Embryonic facial prominence (tissue), 1 donor: ENCODE results near the gene DHX35.

ENCODE experiments used
- DNase-seq: peaks from one replicate; pipeline ENCODE4 v3.0.0-alpha.2; 2016; ENCODE audit errors: extremely low spot score

DHX35 gene

DNA sequence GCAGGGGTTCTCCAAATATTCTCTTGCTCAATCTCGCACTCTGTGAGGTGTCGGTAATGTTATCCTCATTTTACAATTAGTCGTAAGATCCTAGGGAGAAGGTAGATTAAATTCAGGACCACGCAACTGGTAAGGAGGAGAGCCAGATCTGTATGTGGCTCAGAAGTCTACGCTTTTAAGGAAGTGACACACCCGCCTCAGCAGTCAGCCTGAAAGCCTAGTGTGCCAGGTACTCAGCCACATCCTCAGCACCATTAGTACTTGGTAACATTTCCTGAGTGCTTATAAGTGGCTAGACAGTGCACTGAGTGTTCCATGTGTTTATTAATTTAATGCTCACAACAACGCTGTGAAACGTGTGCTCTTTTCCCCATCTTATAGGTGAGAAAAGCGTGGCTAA, 63.7 kb downstream of the DHX35 start:
- DNase-seq: no peak

DNA sequence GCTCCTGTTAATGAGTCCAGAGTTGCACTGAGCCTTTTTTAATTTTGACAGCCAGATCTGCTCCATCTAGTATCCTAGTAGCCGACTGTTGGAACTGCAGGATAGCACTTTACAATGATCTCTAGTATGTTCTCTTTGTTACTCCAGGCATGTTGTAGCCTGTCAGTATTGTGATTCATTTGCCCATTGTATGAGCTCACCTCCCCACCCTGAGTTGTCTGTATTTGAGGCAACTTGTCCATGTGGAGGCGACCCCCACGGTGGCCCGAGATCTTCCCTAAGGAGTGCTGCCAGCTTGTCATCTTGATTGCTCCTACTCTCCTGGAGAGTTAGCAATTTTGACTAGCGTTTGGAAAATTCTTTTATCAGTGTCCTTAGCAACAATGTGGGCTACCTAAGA, 67.2 kb downstream of the DHX35 start:
- no peak for DNase-seq

DNA sequence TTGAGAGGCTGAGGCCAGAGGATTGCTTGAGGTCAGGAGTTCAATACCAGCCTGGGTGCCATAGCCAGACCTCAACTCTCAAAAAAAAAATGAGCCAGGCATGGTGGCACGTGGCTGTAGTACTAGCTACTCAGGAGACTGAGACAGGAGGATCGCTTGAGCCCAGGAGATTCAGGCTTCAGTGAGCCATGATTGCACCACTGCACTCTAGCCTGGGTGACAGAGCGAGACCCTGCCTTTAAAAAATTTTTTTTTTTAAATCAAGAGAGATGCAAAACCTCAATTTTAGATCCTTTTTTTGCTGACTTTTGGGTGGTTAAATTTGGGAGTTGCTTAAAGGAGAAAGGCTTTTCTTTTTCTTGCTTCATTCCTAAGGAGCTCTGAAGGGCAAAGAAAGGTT, 70.9 kb downstream of the DHX35 start:
- DNase-seq: no peak

DNA sequence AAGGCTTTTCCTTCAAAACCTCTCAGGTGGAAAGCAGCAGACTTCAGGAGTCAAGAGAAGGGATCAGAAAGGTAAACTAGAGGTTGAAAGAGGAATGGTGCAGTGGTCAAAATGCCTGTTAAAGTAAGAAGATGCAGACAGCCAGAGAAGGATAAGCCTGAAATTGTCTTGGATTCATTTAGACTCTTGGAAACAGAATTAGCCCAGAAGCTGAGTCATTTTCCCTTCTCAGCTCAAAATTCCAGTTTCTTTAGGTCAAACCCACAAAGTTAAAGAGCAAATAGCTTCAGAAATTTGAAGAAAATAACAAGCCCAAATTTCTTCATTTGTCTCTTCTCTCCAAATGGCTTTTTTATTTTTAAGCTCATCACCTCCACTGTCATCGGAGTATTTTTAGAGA, 73.9 kb downstream of the DHX35 start:
- no peak for DNase-seq

DNA sequence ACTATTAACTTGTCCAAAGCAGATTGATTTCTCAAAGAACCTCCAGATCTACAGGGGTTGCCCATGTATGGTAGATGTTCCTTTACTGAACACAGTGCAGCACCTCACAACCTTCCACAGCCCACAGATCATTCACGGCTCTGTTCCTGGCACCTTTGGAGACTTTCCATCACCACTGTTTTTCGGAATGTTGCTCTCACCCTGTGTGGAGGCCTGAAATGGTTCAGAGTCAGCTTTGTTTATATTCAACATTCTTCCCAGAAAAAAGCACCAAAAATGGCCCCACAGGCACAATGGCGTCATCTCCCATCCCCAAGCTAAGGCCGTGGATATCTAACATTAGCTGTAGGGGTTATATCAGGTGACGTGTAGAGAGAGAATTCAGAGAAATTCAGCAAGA, 74.7 kb downstream of the DHX35 start:
- DNase-seq: no peak

DNA sequence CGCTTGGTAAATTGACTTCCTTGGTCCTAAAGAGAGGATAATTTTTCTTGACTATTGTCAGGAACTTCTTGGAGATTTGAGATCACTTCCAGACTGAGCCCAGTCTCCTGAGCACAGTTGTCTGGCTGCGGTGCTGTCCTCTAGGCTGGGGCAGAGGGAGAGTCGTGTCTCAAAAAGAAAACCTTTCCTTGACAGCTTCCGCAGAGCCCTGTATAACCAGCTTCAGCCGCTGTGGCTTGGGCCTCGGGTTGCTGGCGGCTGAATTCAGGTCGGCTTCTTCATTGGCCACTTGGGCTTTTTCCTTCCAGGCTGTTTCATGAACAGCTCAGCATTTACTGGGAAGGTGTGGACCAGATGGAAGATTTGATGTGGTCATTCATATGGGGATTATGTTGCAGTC, 75.9 kb downstream of the DHX35 start:
- no peak for DNase-seq

DNA sequence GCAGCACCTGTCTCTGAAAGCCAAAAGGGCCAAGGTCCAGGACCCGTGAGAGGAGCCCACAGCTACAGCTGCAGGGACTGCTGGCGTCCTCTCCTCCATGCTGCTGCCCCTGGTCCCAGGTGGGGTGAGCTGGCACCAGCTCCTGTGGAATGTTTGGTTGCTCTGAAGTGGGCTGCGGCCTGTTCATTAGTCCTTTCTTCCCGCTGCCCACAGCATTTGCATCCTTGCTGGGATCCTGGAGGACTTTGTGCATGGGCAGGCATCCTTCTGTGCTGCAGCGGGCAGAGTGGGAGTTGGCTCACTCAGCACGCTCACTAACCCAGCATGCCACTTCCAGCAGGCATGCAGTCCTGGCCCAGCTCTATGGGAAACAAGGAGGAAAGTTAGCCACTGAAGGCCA, 76.4 kb downstream of the DHX35 start:
- DNase-seq: no peak

DNA sequence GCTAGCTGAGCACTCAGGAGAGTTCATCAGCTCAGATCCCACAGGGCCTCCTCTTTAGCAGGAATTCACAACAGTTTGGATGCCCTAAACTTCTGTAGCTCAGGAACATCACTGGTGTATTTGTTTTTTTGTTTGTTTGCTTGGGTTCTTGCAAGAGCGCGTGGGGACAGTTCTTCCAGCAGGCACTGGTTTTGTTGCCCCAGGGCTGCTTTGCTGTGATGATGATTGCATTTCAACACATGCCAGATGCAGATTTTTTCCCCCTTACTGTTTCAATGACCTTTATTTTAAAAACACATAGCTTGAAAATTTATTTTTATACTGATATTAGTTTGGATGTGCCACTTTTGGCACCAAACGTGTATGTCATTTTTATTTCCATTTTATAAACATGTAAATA, 77.1 kb downstream of the DHX35 start:
- DNase-seq: no peak

DNA sequence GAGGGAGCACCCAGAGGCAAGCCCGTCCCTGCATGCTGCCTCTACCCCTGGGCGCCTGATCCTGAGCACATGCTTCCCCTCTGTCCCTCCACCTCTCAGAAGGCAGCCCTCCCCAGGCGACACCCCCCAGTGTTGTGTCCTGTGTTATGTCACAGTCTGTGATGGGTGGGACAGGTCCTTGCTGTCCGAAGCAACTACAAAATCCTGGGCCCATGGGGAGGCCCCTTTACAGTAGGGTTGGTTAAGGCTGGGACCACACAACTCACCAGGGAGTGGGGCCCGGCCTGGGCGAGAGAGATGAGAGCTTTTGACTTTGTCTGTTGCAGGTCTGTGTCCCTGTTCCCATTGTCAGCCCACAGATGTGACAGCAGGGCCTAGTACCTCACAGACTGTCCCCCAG, 78.0 kb downstream of the DHX35 start:
- no peak for DNase-seq

DNA sequence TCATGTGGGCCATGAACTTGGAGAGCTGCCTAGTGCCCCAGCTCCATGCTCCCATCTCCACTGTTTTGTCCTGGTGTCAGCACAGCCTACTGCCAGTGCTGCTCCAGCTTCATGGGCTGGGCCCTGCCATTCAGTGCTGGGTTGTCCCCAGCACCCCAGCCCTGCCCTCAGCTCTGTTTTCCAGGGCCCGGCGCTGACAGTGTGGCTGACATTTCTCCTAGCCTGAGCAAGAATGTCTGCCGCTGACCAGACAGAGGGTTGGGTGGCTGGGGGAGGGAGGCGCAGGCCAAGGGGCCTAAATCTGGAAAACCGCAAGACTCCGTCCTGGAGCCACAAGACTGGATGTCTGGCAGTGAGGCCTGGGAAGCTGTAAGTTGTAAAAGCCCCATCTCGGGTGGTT, 78.9 kb downstream of the DHX35 start:
- DNase-seq: no peak

DNA sequence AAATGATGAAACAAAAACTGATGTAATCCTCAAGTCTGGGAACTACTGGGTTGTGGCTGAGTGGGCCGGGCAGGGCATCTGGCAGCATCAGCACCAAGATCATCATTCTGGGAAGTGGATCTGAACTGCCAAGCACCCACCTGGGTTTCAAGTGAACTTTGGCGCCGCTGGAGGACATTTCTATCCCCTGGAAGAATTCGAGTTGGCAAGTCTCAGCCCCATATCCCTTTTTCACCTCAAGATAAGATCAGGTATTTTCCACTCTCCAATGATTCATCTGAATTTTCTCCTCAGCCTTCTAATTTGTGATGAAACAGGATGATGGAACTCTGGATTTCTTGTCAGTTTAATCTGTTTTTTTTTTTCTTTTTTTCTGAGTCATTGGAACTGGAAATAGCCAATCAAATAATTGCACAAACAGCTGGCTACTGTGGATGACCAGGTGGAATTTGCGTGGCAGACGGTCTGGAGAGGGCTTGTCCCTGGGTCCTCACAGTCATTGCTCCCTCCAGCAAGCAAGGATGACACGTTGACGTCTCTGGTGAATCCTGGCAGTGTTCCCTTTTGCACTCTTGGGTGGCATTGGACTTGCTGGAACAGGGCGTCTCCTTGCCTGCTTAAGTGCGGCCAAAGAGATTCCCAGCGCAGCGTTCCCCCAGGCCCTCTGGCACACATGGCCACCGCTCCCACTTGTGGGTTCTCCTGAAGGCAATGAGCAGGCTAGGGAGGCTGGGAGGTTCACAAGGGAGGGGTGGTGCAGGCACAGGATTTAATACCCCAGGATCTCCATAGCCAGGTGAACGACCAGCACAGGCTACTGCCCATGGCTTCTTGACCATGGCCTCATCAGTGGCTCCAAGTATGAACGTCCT, 80.4 kb downstream of the DHX35 start:
- DNase-seq: no peak

DNA sequence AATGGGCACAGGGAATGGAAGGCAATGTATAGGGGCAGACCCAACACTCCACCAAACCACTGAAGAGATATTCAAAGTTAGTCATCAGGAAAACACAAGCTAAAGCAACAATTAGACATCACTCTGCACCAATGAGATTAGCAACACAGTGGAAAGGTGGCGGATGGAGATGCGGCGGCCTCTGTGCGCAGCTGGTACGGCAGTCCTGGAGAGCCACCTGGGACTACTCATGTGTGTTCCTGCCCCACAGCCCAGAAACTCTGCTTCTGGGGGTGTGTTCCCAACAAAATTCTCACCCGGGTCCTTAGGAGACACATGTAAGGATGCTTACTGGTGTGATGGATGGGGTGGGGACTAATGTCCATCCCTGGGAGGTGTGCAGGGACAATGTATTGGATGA, 82.4 kb downstream of the DHX35 start:
- DNase-seq: no peak

DNA sequence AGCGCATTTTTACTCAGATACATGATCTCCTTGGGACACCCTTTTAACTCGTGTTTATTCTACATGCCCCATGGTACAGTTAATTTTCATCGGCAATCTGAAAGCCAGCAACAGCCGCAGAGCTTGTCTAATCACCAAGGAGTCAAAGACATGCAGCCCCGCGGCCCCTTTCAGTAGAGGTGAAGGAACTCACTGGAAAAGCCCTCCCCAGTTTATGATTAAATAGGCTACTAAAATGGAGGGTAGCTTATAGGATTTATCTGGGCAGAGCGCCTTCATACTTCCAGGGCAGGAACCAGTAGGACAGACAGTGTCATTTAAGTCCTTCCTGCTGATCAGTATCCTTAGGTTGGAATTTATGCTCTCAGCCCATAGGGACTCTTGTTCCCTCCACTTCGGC, 83.5 kb downstream of the DHX35 start:
- no peak for DNase-seq

DNA sequence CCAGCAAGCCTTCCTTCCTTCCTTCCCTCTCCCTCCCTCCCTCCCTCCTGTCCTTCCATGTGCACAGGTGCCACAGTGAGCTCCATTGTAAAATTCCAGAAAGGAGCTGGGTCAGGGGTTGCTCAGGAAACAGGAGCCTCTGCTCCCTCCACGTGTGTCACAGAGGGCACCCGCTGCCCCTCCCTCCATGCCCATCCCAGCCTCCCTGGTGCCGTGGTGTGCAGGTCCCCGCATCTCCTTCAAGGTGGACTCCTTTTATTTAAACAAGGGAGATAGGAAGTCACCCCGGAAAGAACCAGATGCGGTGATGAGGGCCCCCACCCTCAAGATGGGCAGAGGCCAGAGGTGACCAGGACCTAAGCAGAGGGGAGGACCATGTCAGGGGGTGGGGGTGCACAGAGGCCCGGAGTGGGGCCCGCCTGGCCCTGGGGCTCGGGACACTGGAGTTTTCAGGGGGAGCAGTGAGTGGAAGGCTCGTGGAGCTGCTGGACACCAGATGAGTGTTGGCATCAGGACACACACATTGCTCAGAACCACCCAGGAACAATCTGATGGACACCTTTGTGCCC, 85.4 kb downstream of the DHX35 start:
- DNase-seq: no peak

DNA sequence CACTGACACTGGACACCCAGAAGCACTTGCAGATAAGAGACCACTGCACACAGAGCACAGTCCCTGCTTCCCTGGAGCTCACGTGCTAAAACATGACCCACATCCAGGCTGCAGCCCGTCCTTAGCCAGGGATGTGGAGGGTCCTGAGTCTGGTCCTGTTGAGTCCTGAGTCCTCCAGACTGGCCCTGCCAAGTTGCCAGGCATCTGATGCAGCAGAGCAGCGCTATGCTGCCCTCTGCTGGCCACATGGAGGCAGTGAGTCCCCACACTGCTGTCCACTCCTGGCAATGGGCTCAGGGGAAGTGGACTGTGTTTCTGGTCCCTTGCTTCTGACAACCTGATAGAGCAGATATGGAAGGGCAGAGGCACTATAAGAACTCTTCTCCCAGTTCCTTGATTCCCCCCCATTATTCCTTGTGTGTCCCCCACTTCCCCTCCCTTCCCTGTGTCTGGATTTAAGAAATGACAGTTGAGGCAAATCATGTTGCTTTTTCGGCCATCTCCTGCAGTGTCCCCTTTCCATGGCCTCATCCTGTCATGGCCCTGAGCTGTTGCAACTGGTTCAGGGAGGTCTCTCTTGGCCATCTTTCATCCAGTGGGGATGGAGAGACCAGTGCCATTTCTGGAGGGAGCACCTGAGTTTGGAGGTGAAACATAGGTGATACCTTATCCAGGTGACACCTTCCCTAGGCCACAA, 86.0 kb downstream of the DHX35 start:
- no peak for DNase-seq

DNA sequence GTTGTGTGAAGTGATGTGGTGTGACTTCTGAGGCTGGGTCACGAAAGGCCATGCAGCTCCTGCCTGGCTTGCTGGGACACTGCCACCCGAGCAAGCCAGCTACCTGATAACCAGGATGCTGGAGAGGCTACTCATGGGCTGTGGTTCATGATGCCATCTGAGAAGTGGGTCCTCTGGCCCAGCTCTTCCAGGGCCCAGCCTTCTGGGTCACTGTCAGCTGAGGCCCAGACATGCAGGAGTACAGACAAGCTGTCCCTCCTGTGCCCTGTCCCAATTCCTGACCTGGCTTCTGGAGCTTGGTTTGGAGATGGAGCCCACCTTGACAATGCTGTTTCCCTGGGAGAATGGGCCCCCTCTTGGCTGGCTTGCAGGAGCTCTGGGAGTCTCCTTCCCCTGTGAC, 87.0 kb downstream of the DHX35 start:
- DNase-seq: no peak

DNA sequence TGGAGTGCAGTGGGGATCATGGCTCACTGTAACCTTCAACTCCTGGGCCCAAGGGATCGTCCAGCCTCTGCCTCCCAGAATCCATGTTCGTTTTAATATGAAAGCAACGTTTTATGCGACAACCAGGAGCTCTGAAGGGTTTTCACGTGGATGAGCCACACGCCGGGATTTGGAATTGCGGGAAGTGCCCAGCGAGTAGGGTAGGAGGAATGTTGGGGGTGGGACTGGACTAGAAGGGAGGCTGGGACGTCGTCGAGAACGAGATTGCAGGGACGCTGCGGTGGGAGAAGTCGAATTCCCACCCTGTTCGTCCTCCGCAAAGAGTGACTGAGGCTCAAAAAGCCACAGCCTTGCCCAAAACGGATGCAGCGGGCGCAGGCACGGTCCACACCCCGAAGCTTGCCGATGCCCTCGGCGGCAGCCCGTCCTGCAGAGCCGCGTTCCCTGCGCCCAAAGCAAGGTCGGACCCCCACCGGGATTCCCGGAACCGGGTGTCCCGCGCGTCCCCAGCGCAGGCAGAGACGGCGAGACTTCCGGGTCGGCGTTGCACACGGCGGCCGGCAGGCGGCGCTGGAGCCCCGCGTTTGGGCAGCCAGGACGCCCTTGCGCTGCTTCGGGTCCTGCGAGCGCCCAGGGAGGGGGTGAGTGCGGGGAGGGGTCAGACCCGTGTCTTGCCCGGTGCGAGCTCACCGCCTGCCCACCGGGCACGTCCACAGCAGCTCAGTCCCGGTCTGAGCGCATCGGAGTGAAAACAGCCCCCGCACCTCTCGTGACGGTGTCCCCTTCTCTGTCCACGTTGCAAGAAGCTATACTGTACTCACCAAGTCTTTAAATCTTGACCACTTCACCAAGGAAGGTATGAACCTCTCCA, 87.8 kb downstream of the DHX35 start:
- no peak for DNase-seq

DNA sequence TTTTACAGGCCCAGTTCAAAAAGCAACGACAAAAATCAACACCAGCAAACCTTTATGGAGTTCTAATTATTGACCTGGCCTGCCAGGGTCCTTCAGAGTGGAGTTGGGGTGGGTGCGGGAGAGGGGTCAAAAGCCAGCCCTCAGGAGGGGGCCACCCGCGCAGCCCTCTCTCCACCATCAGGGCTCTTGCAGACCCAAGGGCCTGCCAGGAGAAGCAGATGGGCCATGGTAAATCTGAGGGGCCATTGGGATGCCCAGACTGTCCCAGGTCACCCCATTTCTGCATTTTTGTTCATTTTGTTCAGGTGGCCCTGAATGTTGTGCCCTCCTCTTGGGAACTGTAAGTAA, 88.4 kb downstream of the DHX35 start:
- DNase-seq: no peak

DNA sequence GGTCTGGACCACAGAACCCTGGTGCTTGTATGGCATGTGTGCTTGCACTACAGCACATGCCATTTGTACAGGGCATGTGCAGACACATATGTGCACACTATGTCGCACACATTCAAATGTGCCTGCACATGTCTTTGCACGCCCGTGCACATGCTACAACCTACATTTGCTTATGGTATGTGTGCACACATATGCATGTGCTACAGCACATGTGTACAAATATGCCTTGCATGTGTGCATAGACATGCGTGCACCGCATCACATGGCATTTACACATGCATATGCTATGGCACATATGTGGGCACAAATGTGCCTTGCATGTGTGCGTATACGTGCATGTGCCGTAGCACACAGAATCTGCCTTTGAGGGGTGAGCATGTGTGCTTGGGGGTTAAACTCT, 90.5 kb downstream of the DHX35 start:
- no peak for DNase-seq

DNA sequence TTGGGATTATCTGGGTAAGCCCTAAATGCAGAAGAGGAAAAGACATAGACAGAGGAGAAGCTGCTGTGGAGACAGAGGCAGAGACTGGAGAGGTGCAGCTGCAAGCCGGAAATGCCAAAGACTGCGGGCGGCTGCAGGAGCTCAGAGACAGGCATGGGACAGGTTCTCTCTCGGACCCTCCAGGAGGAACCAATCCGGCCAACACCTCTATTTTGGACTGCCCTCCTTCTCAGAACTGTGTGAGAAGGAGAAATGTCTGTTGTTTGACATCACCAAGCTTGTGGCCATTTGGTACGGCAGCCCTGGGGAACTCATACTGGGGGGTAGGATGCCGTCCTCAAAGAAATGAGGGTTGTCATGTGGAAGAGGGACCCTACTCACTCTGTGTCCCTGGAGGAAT, 95.0 kb downstream of the DHX35 start:
- no peak for DNase-seq

DNA sequence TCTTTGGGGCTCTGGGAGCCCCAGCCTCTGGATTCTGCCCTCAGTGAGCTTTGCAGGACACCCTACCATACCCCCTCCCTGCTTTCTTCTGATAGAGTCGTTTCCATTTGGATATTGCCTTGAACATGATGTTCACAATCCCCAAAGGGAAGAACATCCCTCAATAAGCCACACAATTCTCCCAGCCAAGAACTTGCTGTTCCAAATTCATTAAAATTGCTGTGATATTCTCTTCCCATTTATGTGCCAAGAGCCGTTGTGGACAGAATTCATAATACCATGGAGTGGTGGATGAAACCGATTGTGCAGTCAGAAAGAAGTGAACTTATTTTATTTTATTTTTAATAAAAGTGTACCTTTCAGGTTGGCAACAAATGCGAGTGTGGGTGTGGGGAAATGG, 95.8 kb downstream of the DHX35 start:
- DNase-seq: no peak

DNA sequence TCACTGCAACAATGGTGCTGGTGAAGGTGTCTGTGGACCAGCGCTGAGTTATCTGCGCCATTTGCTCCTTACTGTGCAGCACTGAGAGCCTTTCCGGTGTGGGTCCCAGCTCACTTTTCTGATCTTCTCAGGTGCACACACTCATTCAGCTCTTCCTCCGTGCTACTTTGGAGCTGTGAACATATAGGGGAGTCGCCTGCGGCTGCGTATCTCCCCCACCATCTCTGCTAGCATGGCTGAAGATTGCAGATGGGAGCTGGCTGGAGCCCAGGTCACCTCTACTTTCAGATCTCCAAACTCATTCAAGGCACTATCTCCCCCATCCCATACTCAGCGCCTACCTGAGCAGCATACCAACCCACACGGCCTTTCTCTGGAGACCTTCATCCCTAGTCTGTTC, 96.9 kb downstream of the DHX35 start:
- DNase-seq: no peak
